Hepatic stellate cell (primary cell): ENCODE data around the gene SPPL3.

ENCODE experiments used
- DNase-seq: peaks from one replicate; pipeline ENCODE4 v3.0.0; 2011; ENCODE audit warnings: low spot score

SPPL3 gene

GRCh38 chr12:120721866-120722265 lies 182.3 kb downstream of the SPPL3 start:
- no peak for DNase-seq

- no peak for DNase-seq
Observed at GRCh38 chr12:120720987-120721801, 183.0 kb downstream of the SPPL3 start.

GRCh38 chr12:120720234-120720986 lies 183.7 kb downstream of the SPPL3 start:
- peak; percentile 58 for DNase-seq

- no peak for DNase-seq
Observed at GRCh38 chr12:120719496-120720233, 184.5 kb downstream of the SPPL3 start.

- no peak for DNase-seq
Observed at GRCh38 chr12:120719072-120719471, 185.1 kb downstream of the SPPL3 start.

- no peak for DNase-seq
Observed at GRCh38 chr12:120718055-120718454, 186.1 kb downstream of the SPPL3 start.

GRCh38 chr12:120713861-120714482 lies 190.2 kb downstream of the SPPL3 start:
- peak; percentile 80 for DNase-seq

GRCh38 chr12:120712610-120713009 lies 191.5 kb downstream of the SPPL3 start:
- DNase-seq = no peak
